K562 (cell line): Measurements from ENCODE around the gene PROM2. TPM values are rescaled to one million over a fixed set of nuclear protein-coding genes. Genes with fewer than 3 reads are reported as not detected.

Experiments
- ATAC-seq: fragments of 200-7000 bp; cut with Tn5 transposase; 3 replicates; pipeline ENCODE4 v1.9.1; 2020; ENCODE audit warnings: moderate library complexity
- BruUV-seq: library from RNA; stranded (reverse); fragments of 400-500 nt; replicated peaks from 2 replicates; lab custom pipeline; 2021; lab: Mats Ljungman, UMichigan
- CTCF ChIA-PET: fragments of 300-600 bp; formaldehyde crosslinking; extraction: SDS; loops from one replicate; lab custom pipeline; 2021; ENCODE audit warnings: low intra/inter-chr PET ratio; lab: Yijun Ruan, JAX
- POLR2A ChIA-PET: fragments of 300-600, 350-650 bp; sonication (Branson Sonifier 250); formaldehyde crosslinking; extraction: SDS; loops from one replicate; lab custom pipeline; 2021; ENCODE audit warnings: antibody characterized with exemption, inconsistent platforms; lab: Yijun Ruan, JAX
- DNase-seq, 4 experiments: peaks; one replicate each; pipeline versions ENCODE4 v3.0.0 to v3.0.0-alpha.2; 2011 to 2018; ENCODE audit warnings: low spot score in 3 of 4, mixed read lengths in 3 of 4; ENCODE audit errors: extremely low read depth in 1 of 4
- FAIRE-seq: peaks from 2 replicates; lab custom pipeline; 2011; peaks lifted over from hg19 to GRCh38; lab: Jason Lieb, UNC
- H2AFZ ChIP-seq: 2 replicates; pipeline ENCODE4 v1.6.0; 2011; ENCODE audit warnings: low read depth, low read length, control low read depth, inconsistent platforms
- H3K27ac ChIP-seq: fragments of 200-600 bp; 3 replicates; pipeline ENCODE4 v1.8.0; 2011; ENCODE audit warnings: low read depth, mild to moderate bottlenecking, control low read depth, inconsistent platforms, low read length, moderate library complexity, mixed read lengths; ENCODE audit errors: extremely low read depth
- H3K27me3 ChIP-seq, 2 experiments: fragments of 300-600 bp in 1 of 2; 2 replicates in 1 of 2; 3 replicates in 1 of 2; pipeline versions ENCODE4 v1.6.0 to v1.8.0; 2011; ENCODE audit warnings: inconsistent platforms in 2 of 2, low read length in 2 of 2, mild to moderate bottlenecking in 1 of 2, mixed read lengths in 1 of 2, moderate library complexity in 1 of 2; ENCODE audit not compliant: control insufficient read depth in 2 of 2, insufficient read depth in 2 of 2
- H3K36me3 ChIP-seq: fragments of 300-600 bp; 3 replicates; pipeline ENCODE4 v1.8.0; 2011; ENCODE audit warnings: mild to moderate bottlenecking, low read length, inconsistent platforms; ENCODE audit not compliant: control insufficient read depth, insufficient read depth
- H3K4me1 ChIP-seq, 2 experiments: fragments of 200-600 bp in 1 of 2; replicated peaks in 1 of 2; 2 replicates in 1 of 2; 3 replicates in 1 of 2; pipeline versions ENCODE4 v1.5.1 to v1.8.0; 2011; ENCODE audit warnings: inconsistent platforms in 2 of 2, low read length in 2 of 2, mild to moderate bottlenecking in 1 of 2, mixed read lengths in 1 of 2, moderate library complexity in 1 of 2; ENCODE audit not compliant: control insufficient read depth in 2 of 2, insufficient read depth in 2 of 2
- H3K4me2 ChIP-seq: 2 replicates; pipeline ENCODE4 v1.6.1; 2011; ENCODE audit warnings: low read length, control low read depth, inconsistent platforms, mixed read lengths; ENCODE audit not compliant: insufficient read depth
- H3K4me3 ChIP-seq: fragments of 200-600 bp; sonication (generic), shearing (Covaris generic); 2 replicates; pipeline ENCODE4 v1.5.1; 2016; ENCODE audit warnings: control low read depth, inconsistent platforms
- H3K79me2 ChIP-seq: fragments of 200-600 bp; 3 replicates; pipeline ENCODE4 v1.8.0; 2011; ENCODE audit warnings: low read length, inconsistent platforms; ENCODE audit not compliant: control insufficient read depth, insufficient read depth
- H3K9ac ChIP-seq, 2 experiments: 2 replicates each; pipeline versions ENCODE4 v1.6.0 to v1.6.1; 2011; ENCODE audit warnings: low read depth in 2 of 2, low read length in 2 of 2, control low read depth in 1 of 2, inconsistent platforms in 1 of 2, mild to moderate bottlenecking in 1 of 2, mixed read lengths in 1 of 2; ENCODE audit not compliant: insufficient read depth in 1 of 2
- H3K9me1 ChIP-seq: one replicate; pipeline ENCODE4 v1.6.0; 2011; ENCODE audit warnings: inconsistent platforms, mild to moderate bottlenecking, low read length, moderate library complexity; ENCODE audit not compliant: control insufficient read depth, insufficient read depth
- H3K9me3 ChIP-seq: replicated peaks from 2 replicates; pipeline ENCODE4 v1.5.1; 2011; ENCODE audit warnings: low read depth, low read length, inconsistent platforms; ENCODE audit not compliant: control insufficient read depth, insufficient read depth
- H4K20me1 ChIP-seq: replicated peaks from 2 replicates; pipeline ENCODE4 v1.6.1; 2011; ENCODE audit warnings: low read length, inconsistent platforms, mixed read lengths; ENCODE audit not compliant: control insufficient read depth, insufficient read depth
- CHD1 ChIP-seq: fragments of 200-600 bp; sonication (generic); IDR thresholded peaks from one replicate; pipeline ENCODE4 v1.6.1; 2012; ENCODE audit warnings: mild to moderate bottlenecking, moderate library complexity, low read length, inconsistent platforms
- PHF20 ChIP-seq: fragments of 450-650 bp; IDR thresholded peaks from 2 replicates; pipeline ENCODE4 v1.6.1; 2018; ENCODE audit not compliant: partially characterized antibody
- THAP7 ChIP-seq: fragments of 250-450 bp; sonication (Bioruptor Pico); IDR thresholded peaks from 2 replicates; pipeline ENCODE4 v1.5.0; 2021
- YY1 ChIP-seq, 3 experiments: IDR thresholded peaks; 2 replicates each; pipeline ENCODE4 v1.6.1; 2011; ENCODE audit warnings: low read length in 2 of 3, mild to moderate bottlenecking in 2 of 3, moderate library complexity in 2 of 3, borderline replicate concordance in 1 of 3, control low read depth in 1 of 3, low read depth in 1 of 3; ENCODE audit not compliant: insufficient read depth in 3 of 3, insufficient replicate concordance in 2 of 3, control insufficient read depth in 1 of 3, insufficient read length in 1 of 3; ENCODE audit errors: extremely low read depth in 1 of 3
- whole genome bisulfite sequencing: fragments of 100-300 bp; shearing (Covaris generic); methylation state at CpG from one replicate; pipeline ENCODE4 v1.1.6; 2016; ENCODE audit warnings: low coverage, mixed read lengths; ENCODE audit not compliant: insufficient coverage; ENCODE audit errors: missing lambda C conversion rate; 5-methylcytosine and 5-hydroxymethylcytosine counted together
- in situ Hi-C: fragments of 300-500 bp; cut with MboI; formaldehyde crosslinking; loops from 4 replicates; pipeline ENCODE4 v1.15.0; 2018; ENCODE audit warnings: inconsistent platforms, mixed read lengths
- intact Hi-C: fragments of 100-400 bp; cut with micrococcal nuclease; formaldehyde crosslinking; loops from 2 replicates; pipeline ENCODE4 v1.14.2; 2022
- polyA plus RNA-seq, 8 experiments: library from polyadenylated mRNA; depleted of rRNA in 4 of 8; stranded (reverse) in 5 of 8; unstranded in 3 of 8; fragments of >200 nt; fragmentation: Nextera tagmentation in 2 of 8; fragmentation: Illumina TruSeq in 1 of 8; extraction: Ambion mirVana in 2 of 8; extraction: Trizol in 1 of 8; gene quantifications; 2 replicates each; pipeline versions ENCODE4 v1.2.1 to v1.2.3, GENCODE V29; 2011 to 2014; ENCODE audit warnings: inconsistent platforms in 1 of 8, missing spikeins in 1 of 8
- total RNA-seq, 7 experiments: library from RNA; depleted of rRNA in 6 of 7; stranded (reverse); fragments of >200 nt in 6 of 7; fragmentation: Illumina TruSeq in 2 of 7; extraction: Trizol in 2 of 7; gene quantifications; 2 replicates each; pipeline versions ENCODE4 v1.2.1 to v1.2.3, GENCODE V29; 2011 to 2021; ENCODE audit warnings: low replicate concordance in 1 of 7
- TF ChIP-seq, protein P1 (sequence below): sonication (generic); formaldehyde crosslinking; IDR thresholded peaks from 2 replicates; pipeline ENCODE4 v1.8.0; 2022; ENCODE audit warnings: mild to moderate bottlenecking, missing genetic modification reagents
- TF ChIP-seq, protein P2 (sequence below): fragments of 450-650 bp; IDR thresholded peaks from 2 replicates; pipeline ENCODE4 v1.6.1; 2016; ENCODE audit warnings: borderline replicate concordance

The PROM2 gene
- total and polyA plus RNA-seq, 9 of the 15 experiments (the other 6 are each of a cell fraction or from before 2014, with no cell fraction given) = not detected

- H3K27me3 ChIP-seq = peaks cover 10 to 64% of the 10 kb centered on the region in 2 experiments
- no peak overlapping the region for H3K27ac ChIP-seq
- FAIRE-seq (no peak), ATAC-seq (no peak), DNase-seq (no peak)
- no peak for TF ChIP-seq THAP7
- TF ChIP-seq YY1 (IDR thresholded peaks at IDR 0.05; ENCODE audit: borderline replicate concordance in 1 of 3, control insufficient read depth in 1 of 3, extremely low read depth in 1 of 3, insufficient read depth in 3 of 3, insufficient read length in 1 of 3, insufficient replicate concordance in 2 of 3, low read depth in 1 of 3, low read length in 2 of 3) = no peak
- TF ChIP-seq PHF20 = no peak
- TF ChIP-seq, protein P1, sequence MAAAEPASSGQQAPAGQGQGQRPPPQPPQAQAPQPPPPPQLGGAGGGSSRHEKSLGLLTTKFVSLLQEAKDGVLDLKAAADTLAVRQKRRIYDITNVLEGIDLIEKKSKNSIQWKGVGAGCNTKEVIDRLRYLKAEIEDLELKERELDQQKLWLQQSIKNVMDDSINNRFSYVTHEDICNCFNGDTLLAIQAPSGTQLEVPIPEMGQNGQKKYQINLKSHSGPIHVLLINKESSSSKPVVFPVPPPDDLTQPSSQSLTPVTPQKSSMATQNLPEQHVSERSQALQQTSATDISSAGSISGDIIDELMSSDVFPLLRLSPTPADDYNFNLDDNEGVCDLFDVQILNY (CRISPR knock-in tag) = no peak
- TF ChIP-seq, protein P2, sequence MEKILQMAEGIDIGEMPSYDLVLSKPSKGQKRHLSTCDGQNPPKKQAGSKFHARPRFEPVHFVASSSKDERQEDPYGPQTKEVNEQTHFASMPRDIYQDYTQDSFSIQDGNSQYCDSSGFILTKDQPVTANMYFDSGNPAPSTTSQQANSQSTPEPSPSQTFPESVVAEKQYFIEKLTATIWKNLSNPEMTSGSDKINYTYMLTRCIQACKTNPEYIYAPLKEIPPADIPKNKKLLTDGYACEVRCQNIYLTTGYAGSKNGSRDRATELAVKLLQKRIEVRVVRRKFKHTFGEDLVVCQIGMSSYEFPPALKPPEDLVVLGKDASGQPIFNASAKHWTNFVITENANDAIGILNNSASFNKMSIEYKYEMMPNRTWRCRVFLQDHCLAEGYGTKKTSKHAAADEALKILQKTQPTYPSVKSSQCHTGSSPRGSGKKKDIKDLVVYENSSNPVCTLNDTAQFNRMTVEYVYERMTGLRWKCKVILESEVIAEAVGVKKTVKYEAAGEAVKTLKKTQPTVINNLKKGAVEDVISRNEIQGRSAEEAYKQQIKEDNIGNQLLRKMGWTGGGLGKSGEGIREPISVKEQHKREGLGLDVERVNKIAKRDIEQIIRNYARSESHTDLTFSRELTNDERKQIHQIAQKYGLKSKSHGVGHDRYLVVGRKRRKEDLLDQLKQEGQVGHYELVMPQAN = no peak
- TF ChIP-seq CHD1 = no peak
- in situ Hi-C loops = no loop called here
- ChIA-PET CTCF (no interaction called here), POLR2A (no interaction called here)
- H3K4me1 ChIP-seq = no peaks in the 10 kb centered on the region
- no peaks in the 10 kb centered on the region for H3K9me1 ChIP-seq
- H4K20me1 ChIP-seq = peaks cover 8% of the 10 kb centered on the region; the same call in 1 of the 2 replicates
- intact Hi-C loops = no loop called here
- no peak overlapping the region for H3K4me2 ChIP-seq
- no peaks in the 10 kb centered on the region for H3K79me2 ChIP-seq
- WGBS = 0% methylated on average over 6 of the region's 8 CpGs
- no peak overlapping the region for H2AFZ ChIP-seq
- no peak overlapping the region for H3K4me3 ChIP-seq
- no TSS peak for BruUV-seq
- no peaks in the 10 kb centered on the region for H3K9me3 ChIP-seq
- no peaks in the 10 kb centered on the region for H3K36me3 ChIP-seq
- H3K9ac ChIP-seq = no peak overlapping the region
Observed at GRCh38 chr2:95309599-95309998, 35.4 kb downstream of the PROM2 start.
